DOHH2 (cell line): ENCODE data around the gene BCAS1.

Experiments
- H3F3A ChIP-seq: fragments of 200-600 bp; sonication (generic), shearing (Covaris generic); 2 replicates; pipeline ENCODE4 v1.6.0; 2016; ENCODE audit warnings: antibody characterized with exemption, mild to moderate bottlenecking; ENCODE audit not compliant: control insufficient read depth, insufficient read depth
- H3K27ac ChIP-seq: fragments of 200-600 bp; sonication (generic); 2 replicates; pipeline ENCODE4 v1.5.1; 2014; ENCODE audit warnings: low read depth, mild to moderate bottlenecking, low read length, moderate library complexity
- H3K27me3 ChIP-seq: fragments of 200-600 bp; sonication (generic); 2 replicates; pipeline ENCODE4 v1.6.1; 2014; ENCODE audit warnings: mild to moderate bottlenecking, low read length, mixed read lengths; ENCODE audit not compliant: control insufficient read depth
- H3K36me3 ChIP-seq: fragments of 200-600 bp; sonication (generic); 2 replicates; pipeline ENCODE4 v1.6.1; 2014; ENCODE audit warnings: mild to moderate bottlenecking, low read length, moderate library complexity, mixed read lengths; ENCODE audit not compliant: control insufficient read depth
- H3K4me1 ChIP-seq: fragments of 200-600 bp; sonication (generic); 2 replicates; pipeline ENCODE4 v1.6.1; 2014; ENCODE audit warnings: mild to moderate bottlenecking, low read length, mixed read lengths; ENCODE audit not compliant: control insufficient read depth
- H3K4me2 ChIP-seq: fragments of 200-600 bp; sonication (generic); 2 replicates; pipeline ENCODE4 v1.6.0; 2014; ENCODE audit warnings: mild to moderate bottlenecking, low read length, moderate library complexity
- H3K4me3 ChIP-seq: fragments of 200-600 bp; sonication (generic); 2 replicates; pipeline ENCODE4 v1.5.1; 2014; ENCODE audit warnings: mild to moderate bottlenecking, low read length, mixed read lengths
- H3K79me2 ChIP-seq: fragments of 200-600 bp; sonication (generic); 2 replicates; pipeline ENCODE4 v1.6.1; 2014; ENCODE audit warnings: mild to moderate bottlenecking, low read length, mixed read lengths; ENCODE audit not compliant: control insufficient read depth
- H3K9me2 ChIP-seq: fragments of 200-600 bp; sonication (generic); replicated peaks from 2 replicates; pipeline ENCODE4 v1.6.1; 2014; ENCODE audit warnings: mild to moderate bottlenecking, low read length, mixed read lengths; ENCODE audit not compliant: control insufficient read depth
- H3K9me3 ChIP-seq: fragments of 200-600 bp; sonication (generic); 2 replicates; pipeline ENCODE4 v1.6.1; 2014; ENCODE audit warnings: antibody characterized with exemption, low read length, mixed read lengths; ENCODE audit not compliant: control insufficient read depth, insufficient read depth
- H4K20me1 ChIP-seq: fragments of 200-600 bp; sonication (generic); 2 replicates; pipeline ENCODE4 v1.6.0; 2014; ENCODE audit warnings: low read depth, mild to moderate bottlenecking, antibody characterized with exemption, low read length, moderate library complexity; ENCODE audit not compliant: control insufficient read depth, insufficient read depth
- CTCF ChIP-seq: fragments of 200-600 bp; sonication (generic); IDR thresholded peaks from one replicate; pipeline ENCODE4 v1.5.1; 2014; ENCODE audit warnings: antibody characterized with exemption, mild to moderate bottlenecking, low read depth, low read length; ENCODE audit not compliant: poor library complexity, severe bottlenecking
- EZH2phosphoT487 ChIP-seq: fragments of 200-600 bp; sonication (generic); IDR thresholded peaks from 2 replicates; pipeline ENCODE4 v1.6.1; 2017; ENCODE audit warnings: borderline replicate concordance, mild to moderate bottlenecking, antibody characterized with exemption, low read length, moderate library complexity, mixed read lengths

The BCAS1 gene

GRCh38 chr20:54048481-54048880 is 21.9 kb downstream of the BCAS1 start:
- H3K4me2 ChIP-seq: no peak overlapping the region
- TF ChIP-seq CTCF: no peak
- TF ChIP-seq EZH2phosphoT487: no peak
- H3F3A ChIP-seq: no peaks in the 10 kb centered on the region
- H3K4me3 ChIP-seq: no peak overlapping the region
- H4K20me1 ChIP-seq: no peaks in the 10 kb centered on the region
- no peaks in the 10 kb centered on the region for H3K9me3 ChIP-seq
- no peaks in the 10 kb centered on the region for H3K36me3 ChIP-seq
- H3K79me2 ChIP-seq: no peaks in the 10 kb centered on the region
- peaks cover 2% of the 10 kb centered on the region; the same call in 1 of the 2 replicates for H3K27me3 ChIP-seq
- no peak overlapping the region for H3K27ac ChIP-seq
- H3K9me2 ChIP-seq: no peaks in the 10 kb centered on the region
- peaks cover 5% of the 10 kb centered on the region; the same call in 1 of the 2 replicates for H3K4me1 ChIP-seq

GRCh38 chr20:54047720-54048119 is 22.7 kb downstream of the BCAS1 start:
- Histone ChIP-seq H3K9me3 (no peaks in the 10 kb centered on the region), H3K9me2 (no peaks in the 10 kb centered on the region), H3K36me3 (no peaks in the 10 kb centered on the region), H3K27ac (no peak overlapping the region), H3K4me2 (no peak overlapping the region), H4K20me1 (no peaks in the 10 kb centered on the region), H3F3A (no peaks in the 10 kb centered on the region), H3K4me1 (peaks cover 5% of the 10 kb centered on the region; the same call in 1 of the 2 replicates), H3K4me3 (no peak overlapping the region), H3K79me2 (no peaks in the 10 kb centered on the region), H3K27me3 (peaks cover 2% of the 10 kb centered on the region; the same call in 1 of the 2 replicates)
- no peak for TF ChIP-seq EZH2phosphoT487
- TF ChIP-seq CTCF: no peak

GRCh38 chr20:54047048-54047447 is 23.3 kb downstream of the BCAS1 start:
- Histone ChIP-seq H3K4me3 (no peak overlapping the region), H3K36me3 (no peaks in the 10 kb centered on the region), H4K20me1 (no peaks in the 10 kb centered on the region), H3K27me3 (peaks cover 2% of the 10 kb centered on the region; the same call in 1 of the 2 replicates), H3K4me2 (no peak overlapping the region), H3K9me3 (no peaks in the 10 kb centered on the region), H3F3A (no peaks in the 10 kb centered on the region), H3K4me1 (peaks cover 5% of the 10 kb centered on the region; the same call in 1 of the 2 replicates), H3K9me2 (no peaks in the 10 kb centered on the region), H3K79me2 (no peaks in the 10 kb centered on the region), H3K27ac (no peak overlapping the region)
- TF ChIP-seq EZH2phosphoT487: no peak
- TF ChIP-seq CTCF: no peak
